Rectal smooth muscle tissue (tissue), 1 donor: ENCODE measurements around the gene COA1.
A peak's percentile ranks its signal among the peaks of the same experiment; 100 is the strongest.
"Not testable (repeated sequence)": the region's sequence is repeated elsewhere in the genome, so short reads cannot be mapped to it uniquely, and the experiment has no call there.

Experiments
- H3K27ac ChIP-seq: one replicate; pipeline ENCODE4 v1.7.0; 2013; ENCODE audit warnings: low read depth, low read length, inconsistent platforms
- H3K27me3 ChIP-seq: one replicate; pipeline ENCODE4 v1.7.0; 2013; ENCODE audit warnings: low read length; ENCODE audit not compliant: control insufficient read depth, insufficient read depth
- H3K36me3 ChIP-seq: one replicate; pipeline ENCODE4 v1.7.0; 2013; ENCODE audit warnings: low read length; ENCODE audit not compliant: control insufficient read depth, insufficient read depth
- H3K4me1 ChIP-seq: one replicate; pipeline ENCODE4 v1.7.0; 2013; ENCODE audit warnings: low read length; ENCODE audit not compliant: control insufficient read depth, insufficient read depth
- H3K4me3 ChIP-seq: one replicate; pipeline ENCODE4 v1.7.0; 2013; ENCODE audit warnings: low read length
- H3K9ac ChIP-seq: one replicate; pipeline ENCODE4 v1.7.0; 2013; ENCODE audit warnings: low read length

The COA1 gene

GRCh38 chr7:43691611-43692010, 37.7 kb downstream of the COA1 start:
- Histone ChIP-seq H3K27ac (no peak overlapping the region), H3K4me3 (no peak overlapping the region), H3K4me1 (no peaks in the 10 kb centered on the region), H3K36me3 (no peaks in the 10 kb centered on the region), H3K27me3 (no peaks in the 10 kb centered on the region), H3K9ac (no peak overlapping the region)

DNA sequence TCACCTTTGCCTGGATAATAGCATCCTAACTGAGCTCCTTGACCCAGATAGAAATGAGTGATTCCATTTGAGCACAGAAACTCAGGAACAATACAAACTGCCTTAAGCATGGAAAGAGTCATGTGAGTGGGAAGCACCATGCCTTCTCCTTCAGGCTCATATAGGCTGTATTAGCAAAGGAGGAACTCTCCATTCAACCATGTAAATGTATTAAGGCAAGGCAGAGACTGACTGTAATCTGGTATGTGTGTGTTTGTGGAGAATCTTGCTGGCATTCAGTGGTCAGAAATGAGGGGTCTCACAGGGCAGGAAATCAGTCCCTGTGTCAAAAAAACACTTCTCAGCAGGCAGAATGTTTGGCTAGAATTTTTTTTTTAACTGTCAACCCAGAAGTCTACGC, 40.2 kb downstream of the COA1 start:
- no peaks in the 10 kb centered on the region for H3K36me3 ChIP-seq
- no peaks in the 10 kb centered on the region for H3K4me1 ChIP-seq
- H3K4me3 ChIP-seq = no peak overlapping the region
- H3K27ac ChIP-seq = no peak overlapping the region
- H3K27me3 ChIP-seq = no peaks in the 10 kb centered on the region
- no peak overlapping the region for H3K9ac ChIP-seq

DNA sequence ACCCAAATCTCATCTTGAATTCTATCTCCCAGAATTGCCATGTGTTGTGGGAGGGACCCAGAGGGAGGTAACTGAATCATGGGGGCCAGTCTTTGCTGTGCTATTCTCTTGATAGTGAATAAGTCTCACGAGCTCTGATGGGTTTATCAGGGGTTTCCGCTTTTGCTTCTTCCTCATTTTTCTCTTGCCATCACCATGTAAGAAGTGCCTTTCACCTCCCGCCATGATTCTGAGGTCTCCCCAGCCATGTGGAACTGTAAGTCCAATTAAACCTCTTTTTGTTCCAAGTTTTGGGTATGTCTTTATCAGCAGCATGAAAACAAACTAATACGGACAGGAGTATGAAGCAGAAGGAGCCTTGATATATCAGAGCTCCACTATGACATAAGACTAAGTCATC, 41.5 kb downstream of the COA1 start:
- H3K9ac ChIP-seq, H3K4me1 ChIP-seq, H3K36me3 ChIP-seq, H3K4me3 ChIP-seq, H3K27me3 ChIP-seq, H3K27ac ChIP-seq: not testable (repeated sequence)

- no peaks in the 10 kb centered on the region for H3K4me1 ChIP-seq
- H3K4me3 ChIP-seq = no peak overlapping the region
- no peaks in the 10 kb centered on the region for H3K36me3 ChIP-seq
- H3K9ac ChIP-seq = no peak overlapping the region
- H3K27ac ChIP-seq = no peak overlapping the region
- no peaks in the 10 kb centered on the region for H3K27me3 ChIP-seq
These were observed 42.3 kb downstream of the COA1 start for GRCh38 chr7:43686991-43687390.

- H3K9ac ChIP-seq = no peak overlapping the region
- H3K36me3 ChIP-seq = no peaks in the 10 kb centered on the region
- H3K27ac ChIP-seq = no peak overlapping the region
- no peak overlapping the region for H3K4me3 ChIP-seq
- no peaks in the 10 kb centered on the region for H3K27me3 ChIP-seq
- no peaks in the 10 kb centered on the region for H3K4me1 ChIP-seq
These were observed 48.6 kb downstream of the COA1 start for GRCh38 chr7:43680736-43681135.

DNA sequence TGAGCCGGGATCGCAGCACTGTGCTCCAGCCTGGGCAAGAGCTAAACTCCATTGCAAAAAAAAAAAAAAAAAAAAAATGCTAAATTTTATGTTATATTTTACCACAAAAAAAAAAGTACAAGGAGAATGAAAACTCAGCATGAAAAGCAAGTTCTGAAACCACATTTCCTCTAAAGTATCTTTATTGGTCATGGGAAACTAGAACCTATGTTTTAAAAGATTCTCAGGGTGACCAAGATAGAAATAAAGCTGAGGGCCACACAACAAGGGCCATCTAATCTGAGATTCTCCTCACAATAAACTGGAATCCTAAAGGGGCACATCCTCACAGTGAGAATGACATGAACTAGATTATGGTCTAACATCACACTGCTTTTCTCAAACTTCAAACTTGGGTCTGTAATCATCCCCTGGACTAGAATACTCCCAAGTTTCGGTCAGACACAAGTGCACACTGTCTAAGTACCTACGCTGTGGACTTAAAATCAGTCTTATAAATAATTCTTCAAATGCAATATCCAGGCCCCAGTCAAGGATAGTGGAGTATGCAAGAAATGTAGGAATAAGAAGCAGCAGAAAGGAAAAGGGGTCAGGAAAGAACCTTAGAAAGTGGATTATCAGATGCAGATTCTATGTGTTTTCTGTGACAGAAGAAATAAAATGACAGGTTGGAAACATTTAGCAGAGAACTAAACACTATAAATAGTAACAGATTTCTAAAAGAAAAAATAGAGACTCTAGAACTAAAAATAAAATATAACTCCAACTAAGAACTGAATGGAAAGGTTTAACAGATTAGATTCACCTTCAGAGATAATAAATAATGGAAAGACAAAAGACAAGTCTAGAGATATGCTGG, 49.9 kb downstream of the COA1 start:
- no peaks in the 10 kb centered on the region for H3K4me1 ChIP-seq
- H3K36me3 ChIP-seq = no peaks in the 10 kb centered on the region
- no peaks in the 10 kb centered on the region for H3K27me3 ChIP-seq
- H3K4me3 ChIP-seq = no peak overlapping the region
- H3K9ac ChIP-seq = no peak overlapping the region
- peak overlapping the region; percentile 14 for H3K27ac ChIP-seq

DNA sequence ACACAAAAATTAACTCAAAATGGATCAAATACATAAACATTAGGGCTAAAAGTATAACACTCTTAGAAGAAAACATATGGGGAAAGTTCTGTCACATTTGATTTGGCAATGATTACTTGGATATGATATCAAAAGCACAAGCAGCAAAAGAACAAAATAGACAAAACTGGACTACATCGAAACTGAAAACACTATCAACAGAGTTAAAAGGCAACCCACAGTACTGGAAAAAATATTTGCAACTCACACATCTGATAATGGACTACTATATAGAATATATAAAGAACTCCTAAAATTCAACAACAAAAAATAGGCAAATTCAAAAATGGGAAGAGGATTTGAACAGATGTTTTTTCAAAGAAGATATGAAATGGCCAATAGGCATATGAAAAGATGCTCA, 51.0 kb downstream of the COA1 start:
- Histone ChIP-seq H3K4me1 (no peaks in the 10 kb centered on the region), H3K4me3 (no peak overlapping the region), H3K9ac (no peak overlapping the region), H3K27me3 (no peaks in the 10 kb centered on the region), H3K36me3 (no peaks in the 10 kb centered on the region), H3K27ac (no peak overlapping the region)

GRCh38 chr7:43677864-43678263, 51.5 kb downstream of the COA1 start:
- no peaks in the 10 kb centered on the region for H3K4me1 ChIP-seq
- no peak overlapping the region for H3K4me3 ChIP-seq
- H3K36me3 ChIP-seq = no peaks in the 10 kb centered on the region
- H3K27me3 ChIP-seq = no peaks in the 10 kb centered on the region
- no peak overlapping the region for H3K9ac ChIP-seq
- no peak overlapping the region for H3K27ac ChIP-seq

GRCh38 chr7:43674559-43675436, 54.5 kb downstream of the COA1 start:
- H3K4me3 ChIP-seq = no peak overlapping the region
- peak overlapping the region; percentile 26 for H3K27ac ChIP-seq
- no peaks in the 10 kb centered on the region for H3K27me3 ChIP-seq
- no peaks in the 10 kb centered on the region for H3K4me1 ChIP-seq
- no peak overlapping the region for H3K9ac ChIP-seq
- no peaks in the 10 kb centered on the region for H3K36me3 ChIP-seq

GRCh38 chr7:43673243-43673976, 55.9 kb downstream of the COA1 start:
- H3K4me1 ChIP-seq, H3K4me3 ChIP-seq, H3K36me3 ChIP-seq, H3K27ac ChIP-seq, H3K9ac ChIP-seq, H3K27me3 ChIP-seq: not testable (repeated sequence)

DNA sequence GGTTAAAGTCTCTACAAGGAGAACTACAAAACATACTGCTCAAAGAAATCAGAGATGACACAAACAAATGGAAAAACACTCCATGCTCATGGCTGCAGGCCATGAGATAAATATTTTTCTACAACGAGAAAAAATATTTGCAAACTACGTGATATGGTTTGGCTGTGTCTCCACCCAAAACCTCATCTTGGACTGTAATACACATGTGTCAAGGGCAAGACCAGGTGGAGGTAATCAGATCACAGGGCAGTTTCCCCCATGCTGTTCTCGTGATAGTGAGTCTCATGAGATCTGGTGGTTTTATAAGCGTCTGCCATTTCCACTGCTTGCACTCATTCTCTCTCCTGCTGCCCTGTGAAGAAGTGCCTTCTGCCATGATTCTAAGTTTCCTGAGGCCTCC, 57.8 kb downstream of the COA1 start:
- no peak overlapping the region for H3K4me3 ChIP-seq
- H3K27me3 ChIP-seq = no peaks in the 10 kb centered on the region
- H3K4me1 ChIP-seq = no peaks in the 10 kb centered on the region
- no peak overlapping the region for H3K27ac ChIP-seq
- H3K36me3 ChIP-seq = no peaks in the 10 kb centered on the region
- H3K9ac ChIP-seq = no peak overlapping the region

DNA sequence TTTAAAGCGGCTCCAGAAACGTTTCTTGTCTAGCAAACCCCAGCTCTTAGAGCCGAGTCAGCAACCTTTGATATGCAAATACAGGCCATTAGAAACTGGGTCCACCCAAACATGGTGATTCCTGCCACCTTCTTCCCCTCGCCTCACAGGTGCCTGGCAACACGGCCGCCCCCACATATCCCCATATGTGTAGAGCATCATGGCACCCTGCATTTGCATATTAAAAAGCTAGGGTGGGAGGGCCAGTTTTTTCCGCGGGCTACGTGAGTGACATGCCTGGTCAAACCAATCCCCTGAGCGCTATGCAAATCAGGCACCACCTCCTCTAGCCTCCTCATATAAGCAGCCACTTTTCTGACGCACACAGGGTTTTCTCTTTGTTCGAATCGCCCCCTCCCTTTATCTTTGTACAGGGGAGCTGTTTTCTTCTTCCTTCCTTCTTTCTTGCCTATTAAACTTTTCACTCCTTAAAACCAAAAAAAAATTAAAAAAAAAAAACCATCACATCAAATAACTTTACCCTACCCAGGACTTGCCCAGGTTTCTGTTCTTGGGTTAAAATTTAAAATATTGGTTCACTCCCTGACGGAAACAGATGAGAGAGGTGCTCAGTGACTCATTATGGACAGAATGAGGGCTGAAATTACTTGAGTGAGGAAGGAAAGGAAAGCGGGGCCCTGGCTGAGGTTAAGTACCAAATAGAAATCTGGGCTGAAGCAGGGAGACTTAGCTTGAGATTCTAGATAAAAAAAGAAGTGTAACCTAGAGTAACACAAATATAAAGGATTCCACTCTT, 59.8 kb downstream of the COA1 start:
- H3K36me3 ChIP-seq = no peaks in the 10 kb centered on the region
- no peaks in the 10 kb centered on the region for H3K27me3 ChIP-seq
- no peak overlapping the region for H3K9ac ChIP-seq
- no peak overlapping the region for H3K27ac ChIP-seq
- no peak overlapping the region for H3K4me3 ChIP-seq
- peaks cover 7% of the 10 kb centered on the region for H3K4me1 ChIP-seq
